NCI-H2081 (cell line): ENCODE measurements around the gene PARD3B.

ENCODE experiments used
- DNase-seq, 2 experiments: peaks; one replicate each; lab custom pipeline; 2025; lab: John Stamatoyannopoulos, UW

PARD3B gene

GRCh38 chr2:205058409-205058808 is 513.1 kb downstream of the PARD3B start:
- no peak for DNase-seq

GRCh38 chr2:205060269-205060668 is 515.0 kb downstream of the PARD3B start:
- DNase-seq = no peak

GRCh38 chr2:205066081-205066480 is 520.8 kb downstream of the PARD3B start:
- DNase-seq = no peak

- DNase-seq = no peak
Observed at GRCh38 chr2:205069928-205070327, 524.7 kb downstream of the PARD3B start.

- DNase-seq = no peak
Observed at GRCh38 chr2:205070889-205071288, 525.6 kb downstream of the PARD3B start.

GRCh38 chr2:205073433-205074020 is 528.3 kb downstream of the PARD3B start:
- no peak for DNase-seq

- no peak for DNase-seq
Observed at GRCh38 chr2:205076405-205076804, 531.1 kb downstream of the PARD3B start.

- no peak for DNase-seq
Observed at GRCh38 chr2:205077159-205077558, 531.9 kb downstream of the PARD3B start.

GRCh38 chr2:205078762-205079161 is 533.5 kb downstream of the PARD3B start:
- no peak for DNase-seq

- DNase-seq = no peak
Observed at GRCh38 chr2:205079173-205079572, 533.9 kb downstream of the PARD3B start.

GRCh38 chr2:205086662-205087061 is 541.4 kb downstream of the PARD3B start:
- DNase-seq = no peak

GRCh38 chr2:205087862-205088261 is 542.6 kb downstream of the PARD3B start:
- DNase-seq = no peak

GRCh38 chr2:205089958-205090357 is 544.7 kb downstream of the PARD3B start:
- no peak for DNase-seq

- no peak for DNase-seq
Observed at GRCh38 chr2:205091411-205091810, 546.1 kb downstream of the PARD3B start.

GRCh38 chr2:205094031-205094430 is 548.8 kb downstream of the PARD3B start:
- no peak for DNase-seq

- DNase-seq = no peak
Observed at GRCh38 chr2:205103699-205104098, 558.4 kb downstream of the PARD3B start.

- DNase-seq = no peak
Observed at GRCh38 chr2:205107810-205108209, 562.5 kb downstream of the PARD3B start.

- no peak for DNase-seq
Observed at GRCh38 chr2:205115511-205115910, 570.2 kb downstream of the PARD3B start.

GRCh38 chr2:205117125-205117524 is 571.9 kb downstream of the PARD3B start:
- DNase-seq = no peak

GRCh38 chr2:205119136-205119535 is 573.9 kb downstream of the PARD3B start:
- no peak for DNase-seq

GRCh38 chr2:205128726-205129125 is 583.5 kb downstream of the PARD3B start:
- DNase-seq = no peak

GRCh38 chr2:205129531-205129930 is 584.3 kb downstream of the PARD3B start:
- DNase-seq = no peak

GRCh38 chr2:205130111-205130829 is 585.0 kb downstream of the PARD3B start:
- DNase-seq = no peak

GRCh38 chr2:205133544-205133943 is 588.3 kb downstream of the PARD3B start:
- DNase-seq = no peak
